DND-41 (cell line): ENCODE data around the gene COL25A1.

Source experiments
- EZH2 ChIP-seq: IDR thresholded peaks from 3 replicates; pipeline ENCODE4 v1.6.1; 2012; ENCODE audit warnings: borderline replicate concordance, low read depth, mild to moderate bottlenecking, moderate library complexity, low read length, inconsistent platforms; ENCODE audit not compliant: severe bottlenecking
- TF ChIP-seq, protein P1 (sequence below): IDR thresholded peaks from 2 replicates; pipeline ENCODE4 v1.5.1; 2012; ENCODE audit warnings: borderline replicate concordance, low read length, moderate library complexity, mild to moderate bottlenecking; ENCODE audit not compliant: poor library complexity, severe bottlenecking; ENCODE audit errors: extremely low read depth

DNA sequence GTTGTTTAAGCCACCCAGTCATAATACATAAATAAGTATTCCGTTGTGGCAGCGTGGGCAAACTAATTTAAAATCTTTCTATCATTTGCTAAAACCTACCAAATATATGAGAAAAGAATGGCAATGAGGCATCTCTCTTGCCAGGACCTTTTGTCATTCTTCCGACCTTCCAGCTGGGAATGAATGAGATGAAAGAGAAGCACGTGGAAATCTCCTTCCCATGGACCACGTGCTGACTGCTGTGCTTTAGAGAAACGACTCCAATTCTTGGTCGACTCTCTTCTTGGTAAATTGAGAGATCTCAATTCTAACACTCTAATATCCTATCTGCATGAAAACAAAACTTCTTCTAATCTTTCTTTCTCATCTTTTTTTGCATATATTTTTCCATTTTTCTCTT, 116.5 kb downstream of the COL25A1 start:
- TF ChIP-seq, protein P1, sequence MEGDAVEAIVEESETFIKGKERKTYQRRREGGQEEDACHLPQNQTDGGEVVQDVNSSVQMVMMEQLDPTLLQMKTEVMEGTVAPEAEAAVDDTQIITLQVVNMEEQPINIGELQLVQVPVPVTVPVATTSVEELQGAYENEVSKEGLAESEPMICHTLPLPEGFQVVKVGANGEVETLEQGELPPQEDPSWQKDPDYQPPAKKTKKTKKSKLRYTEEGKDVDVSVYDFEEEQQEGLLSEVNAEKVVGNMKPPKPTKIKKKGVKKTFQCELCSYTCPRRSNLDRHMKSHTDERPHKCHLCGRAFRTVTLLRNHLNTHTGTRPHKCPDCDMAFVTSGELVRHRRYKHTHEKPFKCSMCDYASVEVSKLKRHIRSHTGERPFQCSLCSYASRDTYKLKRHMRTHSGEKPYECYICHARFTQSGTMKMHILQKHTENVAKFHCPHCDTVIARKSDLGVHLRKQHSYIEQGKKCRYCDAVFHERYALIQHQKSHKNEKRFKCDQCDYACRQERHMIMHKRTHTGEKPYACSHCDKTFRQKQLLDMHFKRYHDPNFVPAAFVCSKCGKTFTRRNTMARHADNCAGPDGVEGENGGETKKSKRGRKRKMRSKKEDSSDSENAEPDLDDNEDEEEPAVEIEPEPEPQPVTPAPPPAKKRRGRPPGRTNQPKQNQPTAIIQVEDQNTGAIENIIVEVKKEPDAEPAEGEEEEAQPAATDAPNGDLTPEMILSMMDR: no peak
- TF ChIP-seq EZH2: no peak
